A549 (cell line): ENCODE data around the gene ARMH3. TPM values are rescaled to one million over a fixed set of nuclear protein-coding genes. Genes with fewer than 3 reads are reported as not detected.

Source experiments
- ATAC-seq, 2 experiments: fragments of 200-7000 bp in 1 of 2; fragments of >200 bp in 1 of 2; cut with Nextera tagmentation in 1 of 2; cut with Tn5 transposase in 1 of 2; 3 replicates each; pipeline versions ENCODE4 v1.8.0 to v1.9.1; 2018 to 2020; ENCODE audit warnings: mild to moderate bottlenecking in 1 of 2, moderate library complexity in 1 of 2
- CTCF ChIA-PET: fragments of 300-600 bp; sonication (Branson Sonifier 250); formaldehyde crosslinking; extraction: SDS; loops from one replicate; lab custom pipeline; 2021; ENCODE audit warnings: antibody characterized with exemption, inconsistent platforms; lab: Yijun Ruan, JAX
- POLR2A ChIA-PET: fragments of 350-600 bp; formaldehyde crosslinking; extraction: SDS; loops from one replicate; lab custom pipeline; 2021; ENCODE audit warnings: antibody characterized with exemption, inconsistent platforms; lab: Yijun Ruan, JAX
- DNase-seq, 2 experiments: peaks; one replicate each; pipeline versions ENCODE4 v3.0.0 to v3.0.0-alpha.2; 2011 to 2016; ENCODE audit warnings: low read depth in 1 of 2, low spot score in 1 of 2
- FAIRE-seq: peaks from 2 replicates; lab custom pipeline; 2011; peaks lifted over from hg19 to GRCh38; lab: Jason Lieb, UNC
- H3K27ac ChIP-seq, 2 experiments: fragments of >200 bp; sonication (Bioruptor Twin); formaldehyde crosslinking; 3 replicates each; pipeline ENCODE4 v1.5.1; 2016 to 2017
- H3K4me1 ChIP-seq: fragments of >200 bp; sonication (Bioruptor Twin); formaldehyde crosslinking; 3 replicates; pipeline ENCODE4 v1.6.1; 2016
- H3K4me2 ChIP-seq: fragments of >200 bp; sonication (Bioruptor Twin); formaldehyde crosslinking; 3 replicates; pipeline ENCODE4 v1.6.1; 2016
- H3K4me3 ChIP-seq: fragments of >200 bp; sonication (Bioruptor Twin); formaldehyde crosslinking; 3 replicates; pipeline ENCODE4 v1.5.1; 2016
- H3K9me3 ChIP-seq: fragments of >200 bp; sonication (Bioruptor Twin); formaldehyde crosslinking; 3 replicates; pipeline ENCODE4 v1.6.1; 2016
- CBX8 ChIP-seq: fragments of 200-600 bp; sonication (generic); IDR thresholded peaks from 2 replicates; pipeline ENCODE4 v1.6.1; 2016
- CEBPB ChIP-seq, 2 experiments: fragments of >200 bp in 1 of 2; sonication (Bioruptor Twin) in 1 of 2; formaldehyde crosslinking in 1 of 2; IDR thresholded peaks; 2 replicates each; pipeline ENCODE4 v1.6.1; 2012 to 2016
- CTCF ChIP-seq: fragments of >200 bp; sonication (Bioruptor Twin); formaldehyde crosslinking; IDR thresholded peaks from 3 replicates; pipeline ENCODE4 v1.5.1; 2016
- FOSB ChIP-seq: fragments of 250-450 bp; sonication (Bioruptor Pico); IDR thresholded peaks from 2 replicates; pipeline ENCODE4 v1.5.0; 2020; ENCODE audit warnings: mild to moderate bottlenecking, moderate library complexity
- FOSL2 ChIP-seq, 2 experiments: fragments of 450-650 bp in 1 of 2; fragments of >200 bp in 1 of 2; sonication (Bioruptor Twin) in 1 of 2; formaldehyde crosslinking; IDR thresholded peaks; 2 replicates each; pipeline versions ENCODE4 v1.5.0 to v1.6.1; 2016 to 2020; ENCODE audit warnings: mild to moderate bottlenecking in 1 of 2, moderate library complexity in 1 of 2
- HES2 ChIP-seq: fragments of >200 bp; sonication (Bioruptor Twin); formaldehyde crosslinking; IDR thresholded peaks from 2 replicates; pipeline ENCODE4 v1.6.1; 2016
- HMGXB4 ChIP-seq: fragments of 250-450 bp; sonication (Bioruptor Pico); IDR thresholded peaks from 2 replicates; pipeline ENCODE4 v1.5.0; 2021; ENCODE audit warnings: mild to moderate bottlenecking, moderate library complexity, borderline replicate concordance
- HOXB13 ChIP-seq: fragments of 250-450 bp; sonication (Bioruptor Pico); IDR thresholded peaks from 2 replicates; pipeline ENCODE4 v1.5.0; 2020; ENCODE audit warnings: low read depth, mild to moderate bottlenecking, moderate library complexity
- KDM5A ChIP-seq: fragments of 200-600 bp; sonication (generic); IDR thresholded peaks from 2 replicates; pipeline ENCODE4 v1.6.1; 2016; ENCODE audit warnings: antibody characterized with exemption, mild to moderate bottlenecking
- MAFK ChIP-seq: fragments of 450-650 bp; IDR thresholded peaks from 2 replicates; pipeline ENCODE4 v1.6.1; 2014; ENCODE audit not compliant: partially characterized antibody
- MAX ChIP-seq: IDR thresholded peaks from 2 replicates; pipeline ENCODE4 v1.6.1; 2012
- PBX3 ChIP-seq: IDR thresholded peaks from 2 replicates; pipeline ENCODE4 v1.6.1; 2012
- POLR2AphosphoS2 ChIP-seq: conservative IDR thresholded peaks from 2 replicates; pipeline ENCODE4 v1.6.1; 2012; ENCODE audit warnings: low read length, improper control_type of control experiment, inconsistent platforms
- RAD21 ChIP-seq, 2 experiments: fragments of >200 bp in 1 of 2; sonication (Bioruptor Twin) in 1 of 2; formaldehyde crosslinking in 1 of 2; IDR thresholded peaks in 1 of 2; conservative IDR thresholded peaks in 1 of 2; 2 replicates in 1 of 2; 3 replicates in 1 of 2; pipeline ENCODE4 v1.6.1; 2012 to 2018; ENCODE audit warnings: inconsistent platforms in 1 of 2
- RFX5 ChIP-seq: fragments of 450-650 bp; IDR thresholded peaks from 2 replicates; pipeline ENCODE4 v1.7.1; 2014; ENCODE audit warnings: antibody characterized with exemption, mild to moderate bottlenecking, moderate library complexity
- RNF2 ChIP-seq: fragments of 200-600 bp; sonication (generic); IDR thresholded peaks from 2 replicates; pipeline ENCODE4 v1.6.1; 2016; ENCODE audit warnings: low read depth, mild to moderate bottlenecking, antibody characterized with exemption, moderate library complexity, borderline replicate concordance
- SMC3 ChIP-seq: fragments of >200 bp; sonication (Bioruptor Twin); formaldehyde crosslinking; IDR thresholded peaks from 3 replicates; pipeline ENCODE4 v1.6.1; 2018; ENCODE audit warnings: inconsistent platforms
- TFCP2L1 ChIP-seq: fragments of 250-450 bp; sonication (Bioruptor Pico); IDR thresholded peaks from 2 replicates; pipeline ENCODE4 v1.5.0; 2021; ENCODE audit warnings: mild to moderate bottlenecking
- WGBS: methylation state at CpG from one replicate; pipeline ENCODE4 v1.1.6; 2017; ENCODE audit errors: missing lambda C conversion rate; 5-methylcytosine and 5-hydroxymethylcytosine counted together
- polyA plus RNA-seq, 4 experiments: library from polyadenylated mRNA; depleted of rRNA in 3 of 4; stranded (reverse); fragments of >200 nt; fragmentation: RNase III in 1 of 4; extraction: RNeasy Plus Mini Kit Qiagen cat#74134 plus additional on column Dnase treatment in 1 of 4; gene quantifications; 2 replicates in 3 of 4; 3 replicates in 1 of 4; pipeline ENCODE4 v1.2.3, GENCODE V29; 2011 to 2017
- TF ChIP-seq, protein P1 (sequence below): fragments of 200-600 bp; sonication (generic); IDR thresholded peaks from 2 replicates; pipeline ENCODE4 v1.6.1; 2016; ENCODE audit warnings: antibody characterized with exemption, mild to moderate bottlenecking, moderate library complexity
- TF ChIP-seq, protein P2 (sequence below): fragments of >200 bp; sonication (Bioruptor Twin); formaldehyde crosslinking; IDR thresholded peaks from 3 replicates; pipeline ENCODE4 v1.6.1; 2016

The ARMH3 gene
- polyA plus RNA-seq, 2 of the 4 experiments (the other 2 are of a cell fraction), result 12.7 to 17.3 TPM

- Histone ChIP-seq H3K9me3 (no peaks in the 10 kb centered on the region), H3K27ac (no peak overlapping the region), H3K4me3 (no peak overlapping the region), H3K4me2 (no peak overlapping the region), H3K4me1 (no peaks in the 10 kb centered on the region)
- ChIA-PET CTCF (interaction anchor here (0.7 to 1.6 kb wide), 5 partner anchors 12 to 200 kb away, joined by 3 to 5 read pairs (median 3); no protein-coding TSS in a partner anchor), POLR2A (no interaction called here)
- FAIRE-seq (no peak), DNase-seq (no peak), ATAC-seq (no peak)
- 80% methylated on average over 7 of the region's 7 CpGs for WGBS
- TF ChIP-seq, protein P1, sequence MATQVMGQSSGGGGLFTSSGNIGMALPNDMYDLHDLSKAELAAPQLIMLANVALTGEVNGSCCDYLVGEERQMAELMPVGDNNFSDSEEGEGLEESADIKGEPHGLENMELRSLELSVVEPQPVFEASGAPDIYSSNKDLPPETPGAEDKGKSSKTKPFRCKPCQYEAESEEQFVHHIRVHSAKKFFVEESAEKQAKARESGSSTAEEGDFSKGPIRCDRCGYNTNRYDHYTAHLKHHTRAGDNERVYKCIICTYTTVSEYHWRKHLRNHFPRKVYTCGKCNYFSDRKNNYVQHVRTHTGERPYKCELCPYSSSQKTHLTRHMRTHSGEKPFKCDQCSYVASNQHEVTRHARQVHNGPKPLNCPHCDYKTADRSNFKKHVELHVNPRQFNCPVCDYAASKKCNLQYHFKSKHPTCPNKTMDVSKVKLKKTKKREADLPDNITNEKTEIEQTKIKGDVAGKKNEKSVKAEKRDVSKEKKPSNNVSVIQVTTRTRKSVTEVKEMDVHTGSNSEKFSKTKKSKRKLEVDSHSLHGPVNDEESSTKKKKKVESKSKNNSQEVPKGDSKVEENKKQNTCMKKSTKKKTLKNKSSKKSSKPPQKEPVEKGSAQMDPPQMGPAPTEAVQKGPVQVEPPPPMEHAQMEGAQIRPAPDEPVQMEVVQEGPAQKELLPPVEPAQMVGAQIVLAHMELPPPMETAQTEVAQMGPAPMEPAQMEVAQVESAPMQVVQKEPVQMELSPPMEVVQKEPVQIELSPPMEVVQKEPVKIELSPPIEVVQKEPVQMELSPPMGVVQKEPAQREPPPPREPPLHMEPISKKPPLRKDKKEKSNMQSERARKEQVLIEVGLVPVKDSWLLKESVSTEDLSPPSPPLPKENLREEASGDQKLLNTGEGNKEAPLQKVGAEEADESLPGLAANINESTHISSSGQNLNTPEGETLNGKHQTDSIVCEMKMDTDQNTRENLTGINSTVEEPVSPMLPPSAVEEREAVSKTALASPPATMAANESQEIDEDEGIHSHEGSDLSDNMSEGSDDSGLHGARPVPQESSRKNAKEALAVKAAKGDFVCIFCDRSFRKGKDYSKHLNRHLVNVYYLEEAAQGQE, result peak; percentile 80
- no peak for TF ChIP-seq HOXB13
Observed at GRCh38 chr10:102040305-102041050, 15.5 kb downstream of the ARMH3 start.

GRCh38 chr10:102038410-102038809 is 17.6 kb downstream of the ARMH3 start:
- DNase-seq, result no peak
- no peaks in the 10 kb centered on the region for H3K4me1 ChIP-seq
- H3K27ac ChIP-seq, result no peak overlapping the region
- CTCF ChIA-PET, result interaction anchor here (0.7 to 1.9 kb wide), 5 partner anchors 29 to 445 kb away, joined by 4 to 8 read pairs (median 4); no protein-coding TSS in a partner anchor
- no peak overlapping the region for H3K4me2 ChIP-seq
- POLR2A ChIA-PET, result no interaction called here
- ATAC-seq, result no peak
- FAIRE-seq, result no peak
- TF ChIP-seq RAD21 (conservative IDR thresholded peaks at IDR 0.05 in 1 of 2, IDR thresholded peaks at IDR 0.05 in 1 of 2), result no peak
- TF ChIP-seq, protein P1, result no peak
- TF ChIP-seq KDM5A, result no peak
- TF ChIP-seq, protein P2, sequence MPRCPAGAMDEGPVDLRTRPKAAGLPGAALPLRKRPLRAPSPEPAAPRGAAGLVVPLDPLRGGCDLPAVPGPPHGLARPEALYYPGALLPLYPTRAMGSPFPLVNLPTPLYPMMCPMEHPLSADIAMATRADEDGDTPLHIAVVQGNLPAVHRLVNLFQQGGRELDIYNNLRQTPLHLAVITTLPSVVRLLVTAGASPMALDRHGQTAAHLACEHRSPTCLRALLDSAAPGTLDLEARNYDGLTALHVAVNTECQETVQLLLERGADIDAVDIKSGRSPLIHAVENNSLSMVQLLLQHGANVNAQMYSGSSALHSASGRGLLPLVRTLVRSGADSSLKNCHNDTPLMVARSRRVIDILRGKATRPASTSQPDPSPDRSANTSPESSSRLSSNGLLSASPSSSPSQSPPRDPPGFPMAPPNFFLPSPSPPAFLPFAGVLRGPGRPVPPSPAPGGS, result no peak
- TF ChIP-seq FOSL2 (IDR thresholded peaks at IDR 0.05), result no peak
- TF ChIP-seq FOSL2 (CRISPR knock-in tag; IDR thresholded peaks at IDR 0.05), result no peak
- no peak for TF ChIP-seq HMGXB4
- TF ChIP-seq FOSB (CRISPR knock-in tag), result no peak
- no peak for TF ChIP-seq HES2
- TF ChIP-seq SMC3, result no peak
- TF ChIP-seq RNF2, result no peak
- no peak for TF ChIP-seq MAFK
- no peak for TF ChIP-seq PBX3
- no peak for TF ChIP-seq CBX8
- TF ChIP-seq MAX, result no peak
- no peak for TF ChIP-seq RFX5
- no peak for TF ChIP-seq TFCP2L1 (CRISPR knock-in tag)
- TF ChIP-seq POLR2AphosphoS2, result no peak
- TF ChIP-seq CTCF, result no peak
- TF ChIP-seq CEBPB (IDR thresholded peaks at IDR 0.05), result no peak
- no peaks in the 10 kb centered on the region for H3K9me3 ChIP-seq
- no peak overlapping the region for H3K4me3 ChIP-seq
